ENCODE data around the gene STK24.

The STK24 gene

DNA sequence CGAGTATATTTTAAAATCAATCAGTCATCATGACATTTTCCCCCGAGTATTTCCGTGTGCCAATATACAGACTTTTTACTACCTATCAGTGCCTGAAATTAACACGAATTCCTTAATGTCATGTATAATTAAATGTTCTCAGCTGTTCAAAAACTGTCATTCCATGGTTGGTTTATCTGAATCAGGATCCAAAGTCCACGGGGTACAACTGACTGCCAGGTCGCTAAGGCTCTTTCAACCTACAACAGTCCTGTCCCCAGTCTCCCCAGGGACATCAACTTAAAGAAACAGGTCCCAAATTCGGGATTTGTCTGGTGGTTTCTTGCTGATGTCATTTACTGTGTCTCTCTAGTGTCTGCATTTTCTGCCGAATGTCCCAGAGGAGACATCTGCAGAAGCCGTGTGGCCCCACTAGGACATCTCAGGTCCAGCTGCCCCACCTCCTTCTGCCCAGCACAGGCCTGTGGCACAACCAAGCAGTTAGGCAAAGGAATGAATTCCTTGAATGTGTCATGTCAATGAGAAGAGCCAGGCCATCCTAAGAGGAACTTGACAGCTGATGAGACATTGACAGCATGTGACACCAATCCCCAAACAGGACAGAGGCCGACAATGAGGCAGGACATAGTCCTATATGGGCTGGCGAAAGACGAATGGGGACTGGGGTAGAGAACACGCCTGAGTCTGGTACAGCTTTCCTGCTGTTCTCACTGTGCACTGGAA lies 109.5 kb downstream of the STK24 start:
- DNase-seq = no peak

DNA sequence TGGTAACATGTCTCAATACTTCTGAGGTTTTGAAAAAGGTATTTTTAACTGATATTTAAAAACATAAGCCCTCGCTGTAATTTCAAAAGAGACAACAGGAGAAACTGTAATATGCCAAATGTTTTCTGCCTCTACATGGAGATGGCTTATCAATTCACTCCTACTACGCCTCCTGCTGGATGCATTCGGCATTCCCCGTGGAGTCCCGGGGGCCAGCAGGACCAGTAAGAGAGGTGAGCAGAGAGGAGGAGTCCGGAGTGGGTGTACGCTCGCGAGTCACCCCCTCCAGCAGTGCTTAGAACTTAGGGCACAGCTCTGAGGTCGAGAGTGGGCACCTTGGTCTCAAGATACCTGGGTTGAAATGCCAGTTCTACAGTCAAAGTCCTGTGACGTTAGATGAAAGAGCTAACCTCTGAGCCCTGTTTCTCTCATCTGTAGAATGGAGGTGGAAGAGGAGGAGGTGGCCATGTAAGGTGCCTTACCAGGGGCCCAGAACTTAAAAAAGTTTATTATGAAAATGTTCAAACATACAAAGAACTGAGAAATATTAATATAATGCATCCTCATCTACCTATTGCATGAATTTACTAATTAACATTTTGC lies 110.2 kb downstream of the STK24 start:
- DNase-seq = peak; percentile 85

DNA sequence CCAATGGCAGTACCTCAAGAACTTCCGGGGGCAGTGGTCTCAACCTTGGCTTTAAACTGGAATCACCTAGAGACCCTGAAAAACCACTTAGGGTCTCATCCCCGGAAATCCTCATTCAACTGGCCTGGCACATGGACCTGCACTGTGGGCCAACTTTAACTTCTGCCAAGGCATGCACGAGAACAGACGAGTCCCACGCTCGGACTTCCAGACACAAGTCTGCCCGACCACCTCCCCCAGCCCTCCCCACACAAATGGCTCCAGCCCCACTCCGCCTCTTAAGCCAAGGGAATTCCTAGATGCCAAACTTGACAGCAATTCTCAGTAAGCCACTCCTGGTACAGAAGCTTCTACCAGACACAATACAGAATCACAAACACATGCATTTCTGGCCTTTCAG lies 114.0 kb downstream of the STK24 start:
- DNase-seq = no peak

DNA sequence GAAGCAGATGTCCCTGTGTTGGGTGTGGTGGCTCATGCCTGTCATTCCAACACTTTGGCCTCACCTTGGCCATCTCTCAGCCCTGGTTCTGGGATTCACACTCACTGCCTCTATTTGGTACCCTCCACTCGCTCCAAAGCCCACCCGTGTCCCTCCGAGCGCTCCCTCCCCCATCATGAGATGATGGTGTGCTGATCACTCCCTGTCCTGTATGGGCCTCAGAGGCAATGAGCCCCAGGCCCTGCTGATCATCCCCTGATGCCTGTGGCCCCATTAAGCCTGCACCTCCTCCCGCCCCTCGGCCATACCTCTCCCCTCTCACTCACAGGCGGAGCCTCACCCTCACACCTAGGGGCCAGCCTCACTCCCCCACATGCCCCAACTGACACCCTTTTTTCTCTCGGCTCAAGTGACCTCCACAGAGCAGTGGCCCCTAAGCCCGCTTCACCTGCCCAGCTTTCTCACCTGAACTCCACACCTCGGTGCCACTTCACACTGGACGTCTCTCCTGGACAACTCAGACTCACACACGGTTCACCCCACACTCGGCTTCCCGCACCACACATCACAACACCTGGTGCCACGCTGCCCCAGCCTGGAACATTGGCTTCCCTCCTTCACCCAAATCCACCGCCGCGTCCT lies 114.5 kb downstream of the STK24 start:
- no peak for DNase-seq

DNA sequence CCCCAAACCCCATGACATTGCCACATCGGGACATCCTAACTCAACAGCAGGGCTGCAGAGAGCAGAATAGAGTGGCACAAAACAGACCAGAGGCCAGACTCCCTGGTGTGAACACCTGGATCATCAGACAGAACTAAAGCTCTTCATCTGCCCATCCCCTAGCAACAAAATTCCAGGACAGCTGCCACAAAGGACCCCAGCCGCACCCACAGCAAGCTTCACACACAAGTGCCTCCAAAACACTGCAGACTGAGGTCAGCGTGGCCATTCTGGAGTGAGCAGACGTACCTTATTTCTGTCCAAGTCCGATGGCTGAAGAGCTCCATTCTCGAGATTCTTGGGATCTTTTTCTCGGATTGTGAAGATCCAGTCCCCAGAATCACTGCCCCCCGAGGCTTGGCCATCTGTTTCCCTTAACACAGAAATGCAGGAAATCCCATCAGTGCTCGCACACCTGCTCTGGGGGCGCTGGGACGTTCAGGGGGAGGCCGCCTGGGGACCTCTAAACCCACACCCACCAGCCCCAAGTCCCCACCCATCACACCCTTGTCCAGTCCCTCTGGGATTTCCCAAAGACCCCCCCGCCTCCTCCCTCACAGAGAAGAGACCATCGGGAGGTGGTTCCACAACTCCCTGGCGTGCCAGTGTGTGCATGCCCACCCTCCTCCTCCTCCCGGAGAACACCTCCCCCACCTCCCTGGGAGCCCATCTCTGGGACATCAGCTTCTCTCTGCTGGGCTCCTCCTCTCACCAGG lies 115.2 kb downstream of the STK24 start:
- no peak for DNase-seq

DNA sequence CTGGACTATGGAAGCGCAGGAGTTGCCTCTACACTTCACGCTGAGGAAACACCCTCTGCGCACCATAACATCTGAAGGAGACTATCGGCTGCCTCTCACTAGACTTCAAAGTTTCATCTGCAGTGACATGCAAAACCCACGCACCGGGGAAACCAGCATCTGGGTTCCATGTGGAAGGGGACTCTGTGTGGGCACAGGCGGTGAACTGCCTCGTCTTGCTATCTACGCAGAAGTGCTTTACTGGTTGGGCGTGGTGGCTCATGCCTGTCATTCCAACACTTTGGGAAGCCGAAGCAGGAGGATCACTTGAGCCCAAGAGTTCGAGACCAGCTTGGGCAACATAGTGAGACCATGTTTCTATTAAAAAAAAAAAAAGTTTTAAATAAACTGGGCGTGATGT lies 116.4 kb downstream of the STK24 start:
- no peak for DNase-seq

DNA sequence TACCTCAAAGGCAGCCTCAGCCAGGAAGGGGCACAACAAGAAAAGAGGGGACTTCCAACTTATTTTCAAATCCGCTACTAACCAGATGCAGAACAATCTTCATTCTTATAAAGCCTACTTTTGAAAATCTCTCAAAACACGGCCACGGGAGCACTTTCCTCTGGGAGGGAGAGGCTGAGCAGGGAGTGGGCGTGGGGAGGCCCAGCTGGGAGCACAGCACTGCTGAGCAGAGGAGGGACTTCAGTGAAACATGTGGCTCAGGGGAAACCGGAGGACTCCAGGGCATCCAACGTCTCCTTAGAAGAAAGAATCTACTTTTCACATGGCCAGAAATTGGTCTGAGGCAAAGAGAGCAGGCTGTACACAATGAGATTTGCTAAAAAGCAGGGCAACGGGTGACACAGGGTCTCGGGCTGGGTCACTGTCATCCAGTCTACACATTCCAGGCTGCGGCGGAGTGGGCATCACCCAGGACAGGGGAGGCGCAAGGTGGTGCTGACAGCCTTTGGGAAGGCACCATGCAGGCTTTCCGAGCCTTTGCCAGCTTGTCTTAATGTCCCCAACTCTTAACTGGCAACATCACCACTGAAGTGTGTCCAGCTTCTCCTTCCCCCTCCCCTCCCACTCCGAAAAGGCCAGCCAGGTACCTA lies 117.1 kb downstream of the STK24 start:
- DNase-seq = no peak

DNA sequence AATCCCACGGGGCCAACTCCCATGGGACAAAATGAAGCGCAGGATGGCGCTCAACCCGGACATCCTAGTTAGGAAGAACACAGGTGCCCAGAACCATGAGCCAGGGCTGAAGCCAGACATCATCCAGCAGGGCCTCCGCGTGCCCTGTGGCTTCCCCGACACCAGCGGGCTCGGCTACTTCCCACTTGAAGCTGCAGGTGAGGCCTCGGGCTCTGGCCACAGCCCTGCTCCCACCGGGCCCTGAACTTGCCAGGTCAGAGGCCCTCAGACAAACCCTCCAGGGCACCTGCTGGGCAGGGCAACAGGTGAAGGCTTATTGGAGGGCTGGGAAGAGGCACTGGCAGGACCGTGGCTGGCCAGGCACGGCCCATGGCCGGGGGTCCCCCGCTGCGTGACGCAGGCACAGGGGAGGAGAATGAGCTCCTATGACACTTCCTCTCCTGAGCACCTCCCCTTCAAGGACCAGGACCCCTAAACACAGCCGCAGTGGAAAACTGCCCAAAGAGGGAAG lies 117.7 kb downstream of the STK24 start:
- DNase-seq = no peak

DNA sequence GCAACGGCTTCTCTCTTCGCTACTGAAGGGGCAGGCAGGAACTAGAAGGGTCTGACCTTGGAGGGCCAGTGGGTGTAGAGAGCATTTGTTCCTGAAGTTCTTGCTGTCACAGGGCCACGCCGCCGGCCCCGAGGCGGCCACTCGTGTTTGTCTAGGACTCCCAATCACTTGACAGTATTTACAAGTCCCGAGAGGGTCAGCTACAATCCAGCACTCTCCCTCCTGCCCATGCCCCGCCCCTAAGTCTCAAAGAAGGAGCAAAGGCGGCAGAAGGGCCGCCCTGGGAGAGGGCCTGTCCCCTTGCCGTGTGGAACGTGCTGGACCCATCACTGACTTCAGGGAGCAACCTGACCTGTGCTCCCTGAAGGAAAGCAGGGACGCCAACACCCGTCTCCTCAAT lies 118.5 kb downstream of the STK24 start:
- no peak for DNase-seq

DNA sequence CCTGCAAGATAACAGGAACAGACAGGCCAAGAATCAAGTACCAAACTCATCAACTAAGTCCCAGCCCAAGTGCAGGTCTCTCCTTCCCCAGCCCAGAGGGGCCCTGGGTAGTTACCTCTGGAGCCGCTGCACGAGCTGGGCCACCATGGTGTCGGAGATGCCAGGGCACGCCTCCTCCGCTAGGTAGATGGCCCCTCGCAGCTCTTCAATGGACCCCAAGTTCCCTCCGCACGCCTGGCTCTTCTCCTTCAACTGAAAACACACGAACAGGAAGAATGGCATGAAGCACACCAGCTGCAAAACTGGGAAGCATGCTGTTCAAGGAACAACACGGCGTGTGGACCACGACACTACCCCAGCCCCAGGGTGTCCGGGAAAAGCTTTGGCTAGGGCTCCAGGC lies 119.9 kb downstream of the STK24 start:
- no peak for DNase-seq

DNA sequence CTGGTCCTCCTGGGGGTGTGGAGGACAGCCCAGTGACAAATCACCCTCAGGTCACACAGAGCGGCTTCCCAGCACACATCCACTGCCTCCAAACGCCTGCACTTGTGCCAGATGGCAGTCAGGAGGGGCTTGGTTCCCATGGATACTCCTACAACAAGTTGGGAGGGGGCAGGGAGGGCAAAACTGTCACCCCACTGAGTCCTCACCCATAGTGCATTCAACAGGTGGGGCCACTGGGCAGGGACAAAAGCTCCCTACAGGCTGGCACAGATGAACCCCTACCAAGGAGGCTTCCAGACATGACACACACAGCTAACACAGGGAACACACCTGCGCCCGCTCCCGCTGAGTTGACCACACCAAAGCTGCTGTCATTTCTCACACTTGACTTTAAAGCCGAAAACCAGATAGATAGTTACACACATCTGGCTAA lies 120.5 kb downstream of the STK24 start:
- DNase-seq = no peak

DNA sequence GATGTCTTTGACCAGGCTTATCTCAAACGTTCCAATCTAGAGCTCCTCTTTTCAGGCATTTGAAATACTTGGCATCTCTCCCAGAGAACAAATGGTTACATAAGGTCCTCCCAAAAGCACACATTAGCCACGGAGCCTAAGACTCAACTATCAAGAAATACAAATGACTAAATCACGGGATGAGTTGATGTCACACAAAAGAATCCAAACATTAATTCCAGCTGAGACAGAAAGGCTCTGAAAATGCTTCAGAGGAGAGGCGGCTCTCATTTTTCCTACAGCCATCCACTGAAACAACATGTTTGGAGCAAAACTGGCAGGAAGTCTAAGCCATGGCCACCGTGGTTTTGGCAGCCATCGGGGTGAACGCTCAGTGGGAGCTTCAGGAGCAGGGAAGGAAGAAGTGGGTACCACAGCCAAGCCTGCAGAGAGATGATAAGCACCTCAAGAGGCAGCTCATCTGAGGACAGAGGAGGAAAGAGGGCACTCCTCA lies 122.5 kb downstream of the STK24 start:
- DNase-seq = no peak

DNA sequence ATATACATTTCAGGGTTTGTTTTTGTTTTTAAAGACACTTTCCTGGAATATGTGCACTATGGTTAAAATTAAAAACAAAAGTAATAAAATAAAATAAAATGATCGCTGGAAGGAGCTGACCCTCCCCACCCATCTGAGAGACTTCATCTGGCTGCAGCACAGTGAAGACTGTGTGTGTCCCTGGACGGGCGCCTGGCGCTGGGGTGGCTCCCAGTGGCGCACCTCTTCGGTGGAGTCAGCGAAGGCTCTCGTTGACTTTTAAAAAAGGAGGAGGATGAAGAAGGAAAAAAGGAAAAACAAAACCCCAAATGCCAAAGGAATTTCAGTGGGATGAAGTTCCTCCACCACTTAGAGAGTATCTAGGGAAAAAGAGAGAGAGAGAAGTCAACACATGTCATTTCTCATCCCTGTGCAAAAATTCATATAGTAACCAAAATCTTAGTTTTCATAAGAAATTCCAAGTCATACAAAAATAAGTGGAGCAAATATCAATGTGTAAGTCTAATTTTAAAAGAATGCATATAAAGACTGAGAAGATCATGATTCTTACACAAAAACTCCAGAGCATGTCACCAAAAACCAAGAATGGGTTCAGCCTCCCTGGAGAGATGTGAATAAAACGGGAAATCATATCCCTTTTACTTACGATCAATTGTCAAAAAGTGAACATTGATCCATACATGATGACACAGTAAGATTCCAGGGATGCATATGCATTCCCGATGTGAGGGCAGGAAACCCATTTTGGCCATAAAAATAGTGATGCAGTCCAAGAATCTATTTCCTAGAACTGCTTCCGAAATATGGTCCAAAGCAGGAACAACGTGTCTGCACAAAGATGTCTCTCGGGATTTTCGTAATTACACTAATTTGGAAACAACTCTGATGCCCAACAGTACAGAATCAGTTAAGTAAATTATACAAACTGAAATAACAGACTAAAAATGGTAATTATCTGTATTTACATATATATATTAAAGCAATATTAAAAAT lies 123.8 kb downstream of the STK24 start:
- no peak for DNase-seq

DNA sequence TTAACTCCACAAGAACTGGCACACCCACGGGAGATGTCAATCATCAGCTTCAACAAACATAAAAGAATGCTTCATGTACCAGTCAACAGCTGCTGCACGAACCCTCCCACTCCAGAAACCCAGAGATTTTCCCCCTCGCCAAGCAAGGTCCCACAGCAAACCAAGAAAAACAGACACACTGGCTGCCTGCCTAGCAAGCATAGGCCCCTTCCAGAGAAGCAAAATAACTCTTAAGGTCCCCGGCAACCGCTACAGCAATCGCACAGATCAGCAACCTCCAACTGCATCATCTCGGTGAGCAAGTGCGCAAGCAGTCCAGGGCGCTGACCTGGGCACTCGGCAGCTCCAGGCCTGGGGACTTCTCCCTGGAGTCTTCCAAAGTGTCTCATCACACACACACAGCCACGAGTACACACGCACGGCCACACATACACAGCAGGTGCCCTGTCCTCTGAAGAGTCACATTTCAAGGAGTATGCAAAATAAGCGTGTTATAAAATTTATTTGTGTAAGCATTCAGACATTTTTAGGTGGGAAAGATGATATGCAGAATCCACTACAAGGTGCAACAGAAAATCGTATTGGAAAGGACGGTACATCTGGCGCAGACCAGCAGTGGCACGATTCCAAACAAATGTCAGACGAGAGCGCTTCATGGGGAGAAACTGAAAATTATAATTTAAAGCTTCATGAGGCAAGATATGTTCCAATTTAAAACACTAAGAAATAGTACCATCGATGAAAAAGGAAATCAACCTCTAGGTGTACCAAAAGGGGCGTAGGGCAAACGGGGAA lies 125.0 kb downstream of the STK24 start:
- DNase-seq = no peak

DNA sequence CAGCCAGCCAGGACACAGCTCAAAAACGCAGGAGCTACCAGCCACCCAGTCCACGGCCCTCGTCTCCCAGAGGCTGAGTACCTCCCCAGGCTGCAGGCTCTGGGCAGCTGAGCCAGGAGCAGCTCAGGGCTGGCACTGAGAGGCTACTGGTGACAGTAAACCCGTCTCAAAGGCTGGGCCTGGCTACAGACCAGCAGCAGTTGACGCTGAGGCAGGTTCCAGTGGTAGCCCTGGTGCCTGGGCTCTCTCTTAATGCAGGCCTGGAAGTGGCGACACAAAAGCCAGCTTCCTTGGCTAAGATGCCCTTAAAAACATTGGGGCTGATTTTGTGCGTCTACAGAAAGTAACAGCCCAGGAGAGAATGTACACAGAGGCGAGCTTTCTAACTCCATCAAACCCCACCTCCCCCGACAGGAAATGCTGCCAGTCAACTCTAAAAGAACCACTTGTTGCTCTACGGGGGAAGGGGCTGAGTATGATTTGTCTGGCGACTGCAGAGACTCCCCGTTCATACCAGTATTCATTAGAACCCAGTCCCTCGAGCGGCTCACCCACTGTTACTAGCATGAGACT lies 126.3 kb downstream of the STK24 start:
- DNase-seq = peak; percentile 78

DNA sequence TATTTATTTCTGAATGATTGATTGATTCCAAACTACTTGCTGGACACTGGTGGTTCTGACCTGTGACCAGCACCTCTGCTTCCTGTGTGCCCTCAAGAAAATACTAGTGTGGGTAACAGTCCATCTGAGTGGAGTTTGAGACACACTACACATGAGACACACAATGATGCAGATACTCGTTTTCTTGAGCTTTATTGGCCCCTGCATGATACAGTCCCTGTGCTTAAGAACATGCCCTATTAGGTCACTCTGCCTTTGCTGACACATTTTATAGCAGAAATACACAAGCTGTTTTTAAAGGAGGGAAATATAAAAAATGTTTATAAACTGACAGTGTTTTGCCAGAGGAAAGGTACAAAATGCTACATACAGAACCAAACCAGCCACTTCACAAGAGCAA lies 126.9 kb downstream of the STK24 start:
- DNase-seq = no peak

DNA sequence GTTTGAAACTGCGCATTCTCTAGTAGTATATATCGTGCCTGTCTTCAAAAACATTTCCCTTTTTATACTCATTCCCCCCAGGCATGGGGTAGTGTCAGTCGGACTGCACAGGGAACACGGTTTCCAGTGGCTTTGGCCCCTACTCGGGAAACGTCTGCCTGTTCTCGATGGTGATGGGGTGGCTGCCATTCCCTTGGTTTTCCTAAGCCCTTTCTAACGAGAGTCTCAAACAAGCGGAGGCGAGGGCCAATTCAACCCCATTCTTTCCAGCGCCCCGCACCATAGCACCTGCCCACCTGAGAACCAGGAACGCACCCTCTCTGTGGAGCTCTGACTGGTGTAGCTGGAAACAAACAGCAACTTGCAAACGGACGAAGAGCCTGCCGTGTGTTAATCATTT lies 127.6 kb downstream of the STK24 start:
- no peak for DNase-seq

DNA sequence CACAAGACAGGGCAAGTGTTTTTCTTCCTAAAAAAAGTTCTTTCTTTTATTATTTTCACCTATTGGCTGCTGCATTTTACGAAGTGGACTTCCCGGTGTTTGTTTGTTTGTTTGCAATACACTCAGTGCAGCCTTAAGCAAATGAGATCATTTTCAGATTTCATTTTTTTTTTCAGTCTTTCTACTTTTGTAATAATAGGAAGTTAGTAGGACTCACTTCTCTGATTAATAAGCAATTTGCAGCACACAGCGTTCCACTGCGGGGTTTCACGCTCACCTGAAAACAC lies 128.3 kb downstream of the STK24 start:
- no peak for DNase-seq

DNA sequence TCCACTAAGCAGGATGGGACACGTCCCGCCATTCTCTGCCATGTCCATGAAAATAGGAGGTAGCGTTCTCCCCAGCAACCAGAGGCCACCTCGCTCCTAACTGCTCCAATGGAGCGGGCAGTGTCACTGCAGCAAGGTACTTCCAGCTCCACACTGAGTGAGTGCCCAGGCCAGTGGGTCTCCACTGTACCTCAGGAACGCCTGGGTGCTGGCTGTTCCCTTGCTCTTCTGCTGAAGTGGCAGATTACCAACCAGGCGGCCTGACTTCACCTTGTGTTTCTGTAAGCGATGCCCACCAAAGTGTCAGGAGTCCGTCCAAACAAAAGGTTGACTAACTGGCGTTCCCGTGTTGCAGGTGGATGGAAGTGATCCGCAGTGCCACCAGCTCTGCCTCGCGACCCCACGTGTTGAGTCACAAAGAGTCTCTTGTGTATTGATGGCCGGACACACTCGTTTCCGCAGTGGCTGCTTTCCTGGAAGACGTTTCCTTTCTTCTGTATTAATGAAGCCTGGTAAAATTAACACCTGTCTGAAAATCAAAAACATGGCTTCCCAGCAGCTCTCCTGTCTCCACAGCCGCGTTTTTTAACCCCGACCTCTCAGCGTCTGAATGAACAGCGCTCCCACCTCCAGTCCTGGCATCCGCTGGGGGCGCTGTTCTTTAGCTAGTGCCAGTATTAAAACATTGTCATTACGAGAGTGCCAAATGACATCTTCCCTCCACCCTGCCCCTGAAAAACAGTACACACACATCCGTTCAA lies 128.8 kb downstream of the STK24 start:
- DNase-seq = no peak

DNA sequence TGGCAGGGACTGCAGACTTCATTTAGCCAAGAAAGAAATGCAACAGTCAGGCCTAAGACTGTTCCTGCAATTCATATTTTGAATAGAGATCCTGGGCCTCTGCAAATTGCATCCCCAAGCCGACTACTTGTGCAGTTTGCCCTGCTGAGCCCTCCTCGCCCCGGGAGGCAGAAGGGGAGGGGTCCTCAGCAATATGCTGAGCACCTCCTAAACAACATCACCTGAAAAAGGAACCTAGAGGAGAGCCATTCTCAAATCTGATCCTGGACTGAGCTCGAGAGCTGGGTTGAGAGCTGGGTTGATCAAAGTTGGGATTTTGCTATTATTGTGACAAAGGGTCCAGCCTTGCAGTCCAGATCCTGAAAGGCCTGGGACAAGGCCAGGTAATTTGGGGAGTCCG lies 129.8 kb downstream of the STK24 start:
- no peak for DNase-seq

Measured in islet precursor cell (in vitro differentiated cells).